Measurements from ENCODE around the gene BACH1.
"Not testable (repeated sequence)": the region's sequence is repeated elsewhere in the genome, so short reads cannot be mapped to it uniquely, and the experiment has no call there.

BACH1 gene

GRCh38 chr21:29298348-29299045 lies at the start of gene BACH1:
Gene BACH1 (plus strand): TSS chr21:29298922. CDS start chr21:29321281, 22,359 bp downstream.
- Histone ChIP-seq H3K27ac (ENCODE audit: low read length) (no peak within 1 kb of the TSS), H3K36me3 (ENCODE audit: control insufficient read depth, low read depth, low read length) (no peaks in the 10 kb centered on the region), H3K9ac (ENCODE audit: low read length) (peak within 1 kb of the TSS; percentile 83), H3K4me1 (ENCODE audit: control insufficient read depth, low read depth, low read length) (peaks cover 18% of the 10 kb centered on the region), H3K9me3 (ENCODE audit: control insufficient read depth, low read depth, low read length) (no peaks in the 10 kb centered on the region), H3K27me3 (ENCODE audit: control insufficient read depth, insufficient read depth, low read length) (peaks cover 12% of the 10 kb centered on the region), H3K4me3 (ENCODE audit: low read length) (peak within 1 kb of the TSS; percentile 72)

GRCh38 chr21:29249289-29249688 lies 49.4 kb upstream of the BACH1 start:
- H3K27me3 ChIP-seq (ENCODE audit: control insufficient read depth, insufficient read depth, low read length); H3K4me1 ChIP-seq (ENCODE audit: control insufficient read depth, low read depth, low read length); H3K9me3 ChIP-seq (ENCODE audit: control insufficient read depth, low read depth, low read length); H3K36me3 ChIP-seq (ENCODE audit: control insufficient read depth, low read depth, low read length); H3K9ac ChIP-seq (ENCODE audit: low read length); H3K4me3 ChIP-seq (ENCODE audit: low read length); H3K27ac ChIP-seq (ENCODE audit: low read length): not testable (repeated sequence)

- Histone ChIP-seq H3K4me3 (ENCODE audit: low read length) (no peak overlapping the region), H3K9ac (ENCODE audit: low read length) (no peak overlapping the region), H3K27me3 (ENCODE audit: control insufficient read depth, insufficient read depth, low read length) (no peaks in the 10 kb centered on the region), H3K36me3 (ENCODE audit: control insufficient read depth, low read depth, low read length) (no peaks in the 10 kb centered on the region), H3K4me1 (ENCODE audit: control insufficient read depth, low read depth, low read length) (no peaks in the 10 kb centered on the region), H3K9me3 (ENCODE audit: control insufficient read depth, low read depth, low read length) (peaks cover 7% of the 10 kb centered on the region), H3K27ac (ENCODE audit: low read length) (no peak overlapping the region)
These were observed 48.1 kb upstream of the BACH1 start for GRCh38 chr21:29250636-29251035.

GRCh38 chr21:29253861-29254260 lies 44.9 kb upstream of the BACH1 start:
- H3K27me3 ChIP-seq (ENCODE audit: control insufficient read depth, insufficient read depth, low read length); H3K27ac ChIP-seq (ENCODE audit: low read length); H3K4me1 ChIP-seq (ENCODE audit: control insufficient read depth, low read depth, low read length); H3K36me3 ChIP-seq (ENCODE audit: control insufficient read depth, low read depth, low read length); H3K9me3 ChIP-seq (ENCODE audit: control insufficient read depth, low read depth, low read length); H3K4me3 ChIP-seq (ENCODE audit: low read length); H3K9ac ChIP-seq (ENCODE audit: low read length): not testable (repeated sequence)

- H3K9me3 ChIP-seq (ENCODE audit: control insufficient read depth, low read depth, low read length) = peaks cover 7% of the 10 kb centered on the region
- no peaks in the 10 kb centered on the region for H3K4me1 ChIP-seq (ENCODE audit: control insufficient read depth, low read depth, low read length)
- no peak overlapping the region for H3K9ac ChIP-seq (ENCODE audit: low read length)
- no peak overlapping the region for H3K27ac ChIP-seq (ENCODE audit: low read length)
- H3K27me3 ChIP-seq (ENCODE audit: control insufficient read depth, insufficient read depth, low read length) = no peaks in the 10 kb centered on the region
- H3K4me3 ChIP-seq (ENCODE audit: low read length) = no peak overlapping the region
- H3K36me3 ChIP-seq (ENCODE audit: control insufficient read depth, low read depth, low read length) = no peaks in the 10 kb centered on the region
These were observed 44.2 kb upstream of the BACH1 start for GRCh38 chr21:29254550-29254949.

GRCh38 chr21:29256126-29256910 lies 42.4 kb upstream of the BACH1 start:
- no peaks in the 10 kb centered on the region for H3K27me3 ChIP-seq (ENCODE audit: control insufficient read depth, insufficient read depth, low read length)
- H3K4me1 ChIP-seq (ENCODE audit: control insufficient read depth, low read depth, low read length) = no peaks in the 10 kb centered on the region
- H3K36me3 ChIP-seq (ENCODE audit: control insufficient read depth, low read depth, low read length) = no peaks in the 10 kb centered on the region
- H3K9me3 ChIP-seq (ENCODE audit: control insufficient read depth, low read depth, low read length) = peaks cover 7% of the 10 kb centered on the region
- no peak overlapping the region for H3K27ac ChIP-seq (ENCODE audit: low read length)
- no peak overlapping the region for H3K4me3 ChIP-seq (ENCODE audit: low read length)
- H3K9ac ChIP-seq (ENCODE audit: low read length) = no peak overlapping the region

GRCh38 chr21:29257701-29258100 lies 41.0 kb upstream of the BACH1 start:
- Histone ChIP-seq H3K36me3 (ENCODE audit: control insufficient read depth, low read depth, low read length) (no peaks in the 10 kb centered on the region), H3K4me1 (ENCODE audit: control insufficient read depth, low read depth, low read length) (no peaks in the 10 kb centered on the region), H3K27ac (ENCODE audit: low read length) (no peak overlapping the region), H3K9ac (ENCODE audit: low read length) (no peak overlapping the region), H3K9me3 (ENCODE audit: control insufficient read depth, low read depth, low read length) (peaks cover 7% of the 10 kb centered on the region), H3K4me3 (ENCODE audit: low read length) (no peak overlapping the region), H3K27me3 (ENCODE audit: control insufficient read depth, insufficient read depth, low read length) (no peaks in the 10 kb centered on the region)

GRCh38 chr21:29258626-29259338 lies 39.9 kb upstream of the BACH1 start:
- H3K27me3 ChIP-seq (ENCODE audit: control insufficient read depth, insufficient read depth, low read length) = no peaks in the 10 kb centered on the region
- no peaks in the 10 kb centered on the region for H3K36me3 ChIP-seq (ENCODE audit: control insufficient read depth, low read depth, low read length)
- H3K9ac ChIP-seq (ENCODE audit: low read length) = no peak overlapping the region
- H3K27ac ChIP-seq (ENCODE audit: low read length) = no peak overlapping the region
- H3K9me3 ChIP-seq (ENCODE audit: control insufficient read depth, low read depth, low read length) = peaks cover 7% of the 10 kb centered on the region
- H3K4me1 ChIP-seq (ENCODE audit: control insufficient read depth, low read depth, low read length) = no peaks in the 10 kb centered on the region
- no peak overlapping the region for H3K4me3 ChIP-seq (ENCODE audit: low read length)

- Histone ChIP-seq H3K27ac (ENCODE audit: low read length) (no peak overlapping the region), H3K27me3 (ENCODE audit: control insufficient read depth, insufficient read depth, low read length) (no peaks in the 10 kb centered on the region), H3K9ac (ENCODE audit: low read length) (no peak overlapping the region), H3K9me3 (ENCODE audit: control insufficient read depth, low read depth, low read length) (no peaks in the 10 kb centered on the region), H3K4me3 (ENCODE audit: low read length) (no peak overlapping the region), H3K36me3 (ENCODE audit: control insufficient read depth, low read depth, low read length) (no peaks in the 10 kb centered on the region), H3K4me1 (ENCODE audit: control insufficient read depth, low read depth, low read length) (no peaks in the 10 kb centered on the region)
These were observed 38.3 kb upstream of the BACH1 start for GRCh38 chr21:29260461-29260860.

- Histone ChIP-seq H3K4me1 (ENCODE audit: control insufficient read depth, low read depth, low read length) (no peaks in the 10 kb centered on the region), H3K27ac (ENCODE audit: low read length) (no peak overlapping the region), H3K9ac (ENCODE audit: low read length) (no peak overlapping the region), H3K27me3 (ENCODE audit: control insufficient read depth, insufficient read depth, low read length) (no peaks in the 10 kb centered on the region), H3K4me3 (ENCODE audit: low read length) (no peak overlapping the region), H3K9me3 (ENCODE audit: control insufficient read depth, low read depth, low read length) (no peaks in the 10 kb centered on the region), H3K36me3 (ENCODE audit: control insufficient read depth, low read depth, low read length) (no peaks in the 10 kb centered on the region)
These were observed 36.9 kb upstream of the BACH1 start for GRCh38 chr21:29261555-29262540.

- Histone ChIP-seq H3K36me3 (ENCODE audit: control insufficient read depth, low read depth, low read length) (no peaks in the 10 kb centered on the region), H3K4me1 (ENCODE audit: control insufficient read depth, low read depth, low read length) (no peaks in the 10 kb centered on the region), H3K4me3 (ENCODE audit: low read length) (no peak overlapping the region), H3K27ac (ENCODE audit: low read length) (no peak overlapping the region), H3K9ac (ENCODE audit: low read length) (no peak overlapping the region), H3K27me3 (ENCODE audit: control insufficient read depth, insufficient read depth, low read length) (no peaks in the 10 kb centered on the region), H3K9me3 (ENCODE audit: control insufficient read depth, low read depth, low read length) (no peaks in the 10 kb centered on the region)
These were observed 34.0 kb upstream of the BACH1 start for GRCh38 chr21:29264721-29265120.
